Lower leg skin (tissue), 3 donors: ENCODE measurements around the gene HTR6.

Experiments
- CTCF ChIP-seq, 3 donors: fragments of 450-650 bp; IDR thresholded peaks; one replicate each; pipeline ENCODE4 v1.5.1; 2016; ENCODE audit warnings: antibody characterized with exemption in 3 of 3, mild to moderate bottlenecking in 3 of 3, moderate library complexity in 2 of 3
- POLR2A ChIP-seq, 2 donors: fragments of 450-650 bp; IDR thresholded peaks; one replicate each; pipeline ENCODE4 v1.6.1; 2016 to 2017; ENCODE audit warnings: antibody characterized with exemption in 2 of 2, mild to moderate bottlenecking in 1 of 2, moderate library complexity in 1 of 2

DNA sequence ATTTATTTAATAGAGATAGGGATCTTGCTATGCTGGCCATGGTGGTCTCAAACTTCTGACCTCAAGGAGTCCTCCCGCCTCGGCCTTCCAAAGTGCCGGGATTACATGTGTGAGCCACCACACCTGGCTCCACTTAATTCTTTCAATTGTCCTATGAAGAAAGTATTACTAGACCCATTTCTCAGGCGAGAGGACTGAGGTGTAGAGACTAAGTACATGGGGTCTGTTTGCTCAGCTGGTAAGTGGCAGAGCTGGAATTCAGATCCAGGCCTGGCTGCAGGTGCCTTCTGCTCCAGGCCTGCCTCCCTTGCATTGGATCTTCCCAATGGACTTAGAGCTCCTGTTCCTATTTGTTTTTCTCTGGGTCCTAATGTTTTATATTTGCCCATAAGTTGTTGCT lies 55.5 kb downstream of the HTR6 start:
- no peak for TF ChIP-seq CTCF (IDR thresholded peaks at IDR 0.05)
- TF ChIP-seq POLR2A (IDR thresholded peaks at IDR 0.05) = no peak
